GM23338 (cell line): ENCODE results near the gene SKOR1.
A peak's percentile ranks its signal among the peaks of the same experiment; 100 is the strongest.

Experiments used
- CREB1 ChIP-seq: fragments of 250-450 bp; sonication (Bioruptor Pico); IDR thresholded peaks from 2 replicates; pipeline ENCODE4 v1.5.0; 2020; ENCODE audit warnings: low read depth, mild to moderate bottlenecking, moderate library complexity
- EZH2 ChIP-seq: fragments of 200-600 bp; sonication (generic); IDR thresholded peaks from one replicate; pipeline ENCODE4 v1.8.0; 2017; ENCODE audit warnings: antibody characterized with exemption, mild to moderate bottlenecking, low read depth; ENCODE audit not compliant: unreplicated experiment
- EZH2phosphoT487 ChIP-seq: fragments of 200-600 bp; sonication (generic); IDR thresholded peaks from one replicate; pipeline ENCODE4 v1.8.1; 2018; ENCODE audit warnings: antibody characterized with exemption; ENCODE audit not compliant: unreplicated experiment
- JUNB ChIP-seq: IDR thresholded peaks from one replicate; pipeline ENCODE4 v1.6.1; 2016; ENCODE audit warnings: antibody characterized with exemption; ENCODE audit not compliant: unreplicated experiment
- NANOG ChIP-seq: IDR thresholded peaks from 2 replicates; pipeline ENCODE4 v1.6.1; 2016; ENCODE audit warnings: antibody characterized with exemption, borderline replicate concordance
- POLR2AphosphoS5 ChIP-seq: IDR thresholded peaks from 2 replicates; pipeline ENCODE4 v1.6.1; 2016; ENCODE audit warnings: antibody characterized with exemption, low read depth
- ZNF114 ChIP-seq: fragments of 250-450 bp; sonication (Bioruptor Pico); IDR thresholded peaks from 2 replicates; pipeline ENCODE4 v1.5.0; 2020; ENCODE audit warnings: mild to moderate bottlenecking, moderate library complexity
- ZNF331 ChIP-seq: fragments of 250-450 bp; sonication (Bioruptor Pico); IDR thresholded peaks from 2 replicates; pipeline ENCODE4 v1.5.0; 2020; ENCODE audit warnings: low read depth, mild to moderate bottlenecking, moderate library complexity
- TF ChIP-seq, protein P1 (sequence below), 2 experiments: fragments of 200-600 bp in 1 of 2; sonication (generic) in 1 of 2; conservative IDR thresholded peaks; 2 replicates each; pipeline versions ENCODE4 v1.5.1 to v1.6.1; 2016 to 2017; ENCODE audit warnings: antibody characterized with exemption in 2 of 2, low read depth in 2 of 2, mild to moderate bottlenecking in 2 of 2, moderate library complexity in 1 of 2
- TF ChIP-seq, protein P2 (sequence below): IDR thresholded peaks from one replicate; pipeline ENCODE4 v1.6.1; 2018; ENCODE audit warnings: antibody characterized with exemption; ENCODE audit not compliant: unreplicated experiment
- TF ChIP-seq, protein P3 (sequence below): IDR thresholded peaks from 2 replicates; pipeline ENCODE4 v1.6.1; 2016; ENCODE audit warnings: antibody characterized with exemption

DNA sequence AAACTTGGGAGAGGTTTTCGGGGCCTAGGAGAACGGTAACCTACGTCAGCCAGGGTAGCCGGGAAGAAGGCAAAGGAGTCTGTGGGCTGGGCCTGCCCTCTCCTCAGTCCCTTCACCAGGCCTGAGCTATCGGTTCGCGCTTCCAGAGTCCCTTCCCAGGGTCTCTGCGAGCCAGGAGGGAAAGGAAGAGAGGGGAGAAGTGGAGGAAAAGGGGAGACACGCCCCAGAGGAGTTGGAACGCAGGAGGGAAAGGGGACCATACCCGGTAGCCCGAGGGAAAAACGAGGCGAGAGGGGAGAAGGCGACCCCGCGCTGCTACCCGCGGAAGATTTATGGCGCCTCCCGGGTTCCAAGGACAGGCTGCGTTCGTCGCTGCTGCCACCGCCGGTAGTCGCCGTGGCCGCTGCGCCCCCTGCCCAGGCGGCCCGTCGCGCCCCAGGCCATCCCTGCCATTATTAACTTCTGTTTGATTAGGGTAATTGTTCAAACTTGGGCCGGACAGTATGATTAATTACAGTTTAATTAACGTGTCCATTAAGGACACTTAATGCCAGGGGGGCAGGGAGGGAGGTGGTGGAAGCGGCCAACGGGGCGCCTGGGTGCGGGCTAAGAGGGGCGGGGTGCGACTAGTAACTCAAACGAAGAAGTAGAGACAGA is 3.4 kb upstream of the SKOR1 start:
- TF ChIP-seq EZH2 (peak; percentile 86), JUNB (no peak), POLR2AphosphoS5 (no peak), ZNF331 (no peak), EZH2phosphoT487 (peak; percentile 24), ZNF114 (CRISPR knock-in tag) (no peak), CREB1 (CRISPR knock-in tag) (no peak), NANOG (no peak)
- TF ChIP-seq, protein P1, sequence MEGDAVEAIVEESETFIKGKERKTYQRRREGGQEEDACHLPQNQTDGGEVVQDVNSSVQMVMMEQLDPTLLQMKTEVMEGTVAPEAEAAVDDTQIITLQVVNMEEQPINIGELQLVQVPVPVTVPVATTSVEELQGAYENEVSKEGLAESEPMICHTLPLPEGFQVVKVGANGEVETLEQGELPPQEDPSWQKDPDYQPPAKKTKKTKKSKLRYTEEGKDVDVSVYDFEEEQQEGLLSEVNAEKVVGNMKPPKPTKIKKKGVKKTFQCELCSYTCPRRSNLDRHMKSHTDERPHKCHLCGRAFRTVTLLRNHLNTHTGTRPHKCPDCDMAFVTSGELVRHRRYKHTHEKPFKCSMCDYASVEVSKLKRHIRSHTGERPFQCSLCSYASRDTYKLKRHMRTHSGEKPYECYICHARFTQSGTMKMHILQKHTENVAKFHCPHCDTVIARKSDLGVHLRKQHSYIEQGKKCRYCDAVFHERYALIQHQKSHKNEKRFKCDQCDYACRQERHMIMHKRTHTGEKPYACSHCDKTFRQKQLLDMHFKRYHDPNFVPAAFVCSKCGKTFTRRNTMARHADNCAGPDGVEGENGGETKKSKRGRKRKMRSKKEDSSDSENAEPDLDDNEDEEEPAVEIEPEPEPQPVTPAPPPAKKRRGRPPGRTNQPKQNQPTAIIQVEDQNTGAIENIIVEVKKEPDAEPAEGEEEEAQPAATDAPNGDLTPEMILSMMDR (conservative IDR thresholded peaks at IDR 0.05; ENCODE audit: low read depth in 2 of 2) = peak in 1 of 2 experiments; percentile 19; a peak in 1 of 4 replicates
- TF ChIP-seq, protein P2, sequence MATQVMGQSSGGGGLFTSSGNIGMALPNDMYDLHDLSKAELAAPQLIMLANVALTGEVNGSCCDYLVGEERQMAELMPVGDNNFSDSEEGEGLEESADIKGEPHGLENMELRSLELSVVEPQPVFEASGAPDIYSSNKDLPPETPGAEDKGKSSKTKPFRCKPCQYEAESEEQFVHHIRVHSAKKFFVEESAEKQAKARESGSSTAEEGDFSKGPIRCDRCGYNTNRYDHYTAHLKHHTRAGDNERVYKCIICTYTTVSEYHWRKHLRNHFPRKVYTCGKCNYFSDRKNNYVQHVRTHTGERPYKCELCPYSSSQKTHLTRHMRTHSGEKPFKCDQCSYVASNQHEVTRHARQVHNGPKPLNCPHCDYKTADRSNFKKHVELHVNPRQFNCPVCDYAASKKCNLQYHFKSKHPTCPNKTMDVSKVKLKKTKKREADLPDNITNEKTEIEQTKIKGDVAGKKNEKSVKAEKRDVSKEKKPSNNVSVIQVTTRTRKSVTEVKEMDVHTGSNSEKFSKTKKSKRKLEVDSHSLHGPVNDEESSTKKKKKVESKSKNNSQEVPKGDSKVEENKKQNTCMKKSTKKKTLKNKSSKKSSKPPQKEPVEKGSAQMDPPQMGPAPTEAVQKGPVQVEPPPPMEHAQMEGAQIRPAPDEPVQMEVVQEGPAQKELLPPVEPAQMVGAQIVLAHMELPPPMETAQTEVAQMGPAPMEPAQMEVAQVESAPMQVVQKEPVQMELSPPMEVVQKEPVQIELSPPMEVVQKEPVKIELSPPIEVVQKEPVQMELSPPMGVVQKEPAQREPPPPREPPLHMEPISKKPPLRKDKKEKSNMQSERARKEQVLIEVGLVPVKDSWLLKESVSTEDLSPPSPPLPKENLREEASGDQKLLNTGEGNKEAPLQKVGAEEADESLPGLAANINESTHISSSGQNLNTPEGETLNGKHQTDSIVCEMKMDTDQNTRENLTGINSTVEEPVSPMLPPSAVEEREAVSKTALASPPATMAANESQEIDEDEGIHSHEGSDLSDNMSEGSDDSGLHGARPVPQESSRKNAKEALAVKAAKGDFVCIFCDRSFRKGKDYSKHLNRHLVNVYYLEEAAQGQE = no peak
- TF ChIP-seq, protein P3, sequence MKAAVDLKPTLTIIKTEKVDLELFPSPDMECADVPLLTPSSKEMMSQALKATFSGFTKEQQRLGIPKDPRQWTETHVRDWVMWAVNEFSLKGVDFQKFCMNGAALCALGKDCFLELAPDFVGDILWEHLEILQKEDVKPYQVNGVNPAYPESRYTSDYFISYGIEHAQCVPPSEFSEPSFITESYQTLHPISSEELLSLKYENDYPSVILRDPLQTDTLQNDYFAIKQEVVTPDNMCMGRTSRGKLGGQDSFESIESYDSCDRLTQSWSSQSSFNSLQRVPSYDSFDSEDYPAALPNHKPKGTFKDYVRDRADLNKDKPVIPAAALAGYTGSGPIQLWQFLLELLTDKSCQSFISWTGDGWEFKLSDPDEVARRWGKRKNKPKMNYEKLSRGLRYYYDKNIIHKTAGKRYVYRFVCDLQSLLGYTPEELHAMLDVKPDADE = no peak
